ENCODE measurements around the gene ZNF827.

ZNF827 gene

GRCh38 chr4:145885666-145886065 is 53.0 kb downstream of the ZNF827 start:
- DNase-seq: no peak

- DNase-seq: no peak
Observed at GRCh38 chr4:145884775-145885174, 53.8 kb downstream of the ZNF827 start.

- no peak for DNase-seq
Observed at GRCh38 chr4:145883101-145883694, 55.4 kb downstream of the ZNF827 start.

DNA sequence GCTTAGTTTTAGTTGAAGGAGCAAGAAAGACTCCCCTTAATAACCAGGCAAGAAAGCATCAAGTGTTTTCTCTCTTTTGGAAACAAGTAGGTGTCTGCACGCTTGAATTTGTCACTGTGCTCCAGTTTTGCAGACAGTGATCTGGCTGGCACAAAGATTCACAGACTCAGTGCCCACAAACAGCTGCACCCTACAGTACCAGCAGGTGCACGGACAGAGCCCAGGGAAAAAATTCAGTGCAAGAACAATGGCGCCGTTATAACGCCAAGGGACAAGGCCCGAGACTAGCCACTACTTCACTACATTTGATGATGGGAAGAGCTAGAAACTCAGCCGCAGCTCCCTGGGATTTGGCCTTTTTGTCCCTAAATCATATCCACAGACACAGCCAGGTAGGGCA is 56.0 kb downstream of the ZNF827 start:
- DNase-seq: no peak

DNA sequence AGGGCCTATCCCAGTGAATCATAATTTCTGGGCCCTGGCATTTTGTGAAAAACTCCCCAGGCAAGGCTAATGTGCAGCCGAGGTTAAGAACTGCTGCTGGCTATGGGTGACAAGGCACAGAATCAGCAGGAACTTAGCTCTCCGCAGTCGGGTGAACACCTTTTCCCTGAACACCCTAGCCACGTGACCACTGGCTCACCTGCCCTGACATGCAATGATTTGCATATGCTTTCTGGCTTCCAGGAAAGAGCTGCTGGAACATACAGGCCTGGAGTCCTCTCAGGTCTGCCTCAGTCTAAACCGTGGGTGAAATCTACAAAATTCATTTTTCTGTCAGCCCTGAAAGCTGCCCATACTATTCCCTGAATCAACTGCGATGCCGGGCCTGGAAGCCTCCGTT is 56.6 kb downstream of the ZNF827 start:
- no peak for DNase-seq

GRCh38 chr4:145881576-145881975 is 57.0 kb downstream of the ZNF827 start:
- DNase-seq: no peak

DNA sequence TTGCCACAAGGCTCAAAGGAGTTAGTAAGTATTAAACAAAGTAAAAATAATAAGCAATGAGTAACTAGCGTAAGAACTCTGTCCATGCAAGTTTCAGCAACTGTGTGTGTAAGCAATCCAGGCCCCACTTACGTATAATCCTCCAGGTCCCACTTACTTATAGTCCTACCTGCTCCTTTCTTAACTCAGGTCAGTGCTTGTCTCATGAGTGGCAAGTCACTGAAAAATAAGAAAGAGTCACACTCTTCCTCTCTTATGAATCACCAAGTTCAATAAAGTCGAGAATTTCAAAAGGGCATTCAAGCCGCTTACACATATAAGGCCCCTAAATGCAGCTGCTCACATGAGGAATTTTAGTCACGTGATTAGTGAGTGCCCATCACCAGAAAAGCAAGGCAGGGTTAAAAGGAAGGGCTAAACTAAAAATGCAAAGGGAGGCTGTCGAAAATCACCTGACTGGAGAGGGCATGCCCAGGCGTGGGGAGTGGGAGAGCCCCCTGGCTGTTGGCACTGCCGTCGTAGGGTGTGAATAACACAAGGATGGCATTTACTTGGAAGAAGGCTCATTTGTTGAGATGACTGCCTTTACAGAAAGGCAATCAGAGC is 58.2 kb downstream of the ZNF827 start:
- no peak for DNase-seq

- no peak for DNase-seq
Observed at GRCh38 chr4:145879598-145879997, 59.0 kb downstream of the ZNF827 start.

DNA sequence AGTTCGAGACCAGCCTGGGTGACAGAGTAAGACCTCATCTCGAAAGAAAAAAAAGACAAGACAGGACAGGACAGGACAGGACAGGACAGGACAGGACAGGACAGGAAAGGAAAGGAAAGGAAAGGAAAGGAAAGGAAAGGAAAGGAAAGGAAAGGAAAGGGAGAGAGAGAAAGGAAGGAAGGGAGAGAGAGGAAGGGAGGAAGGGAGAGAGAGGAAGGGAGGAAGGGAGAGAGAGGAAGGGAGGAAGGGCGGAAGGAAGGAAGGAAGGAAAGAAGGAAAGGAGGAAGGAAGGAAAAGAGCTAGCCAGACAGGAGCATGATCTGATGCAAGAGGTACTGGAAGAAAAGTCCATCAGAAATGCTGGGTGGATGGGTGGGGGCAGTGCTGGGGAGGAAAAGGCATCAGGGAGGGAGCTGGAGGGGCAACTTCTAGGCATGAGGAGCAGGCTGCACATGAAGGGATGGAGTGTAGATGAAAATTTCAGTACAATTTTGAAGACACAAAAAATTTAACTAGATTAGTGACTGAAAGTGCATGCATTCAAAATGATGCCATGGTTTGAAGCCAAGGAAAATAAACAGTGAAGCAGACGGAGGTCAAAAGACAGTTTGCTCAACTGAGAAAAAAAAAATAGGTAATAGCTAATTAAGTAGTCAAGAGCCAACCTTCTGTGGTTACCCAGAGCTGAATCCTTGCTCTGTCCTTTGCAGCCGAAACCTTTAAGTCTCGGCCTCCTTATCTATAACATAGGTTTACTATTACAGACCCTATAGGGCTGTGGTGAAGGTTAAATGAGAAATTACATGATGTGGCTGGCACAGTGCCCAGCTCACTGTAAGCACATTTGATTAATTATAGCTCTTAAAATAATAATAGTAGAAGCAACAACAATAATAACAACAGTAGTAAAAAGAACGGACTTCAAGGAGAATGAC is 59.9 kb downstream of the ZNF827 start:
- DNase-seq: no peak

DNA sequence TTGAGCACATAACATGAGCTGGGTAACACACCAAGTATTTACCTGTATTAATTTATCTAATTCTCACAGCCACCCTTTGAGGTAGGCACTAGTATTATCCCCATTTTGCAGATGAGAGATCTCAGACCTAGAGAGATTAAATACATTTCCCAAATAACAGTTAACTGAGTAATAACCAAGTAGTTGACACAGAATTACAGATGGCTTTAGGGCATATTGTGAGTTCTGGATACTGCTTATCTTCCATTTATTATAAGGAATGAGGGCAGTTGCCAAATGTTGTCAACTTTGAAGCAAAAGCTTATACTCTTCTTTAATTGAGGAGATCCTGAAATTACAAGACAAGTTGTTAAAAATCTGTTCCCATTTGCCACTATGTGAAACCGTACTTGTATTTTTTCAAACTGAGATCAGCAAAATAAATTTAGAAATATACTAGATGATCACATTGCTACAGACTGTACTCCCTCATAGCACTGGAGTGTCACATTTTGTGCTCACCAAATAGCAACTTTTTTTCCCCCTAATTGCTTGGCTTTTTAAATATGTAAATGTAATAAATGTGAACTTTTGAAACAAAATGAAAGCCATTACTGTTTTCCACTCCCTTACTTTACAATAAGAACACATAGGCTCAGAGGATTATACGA is 62.0 kb downstream of the ZNF827 start:
- no peak for DNase-seq

- DNase-seq: no peak
Observed at GRCh38 chr4:145873901-145874300, 64.7 kb downstream of the ZNF827 start.

- DNase-seq: no peak
Observed at GRCh38 chr4:145871209-145871608, 67.4 kb downstream of the ZNF827 start.

DNA sequence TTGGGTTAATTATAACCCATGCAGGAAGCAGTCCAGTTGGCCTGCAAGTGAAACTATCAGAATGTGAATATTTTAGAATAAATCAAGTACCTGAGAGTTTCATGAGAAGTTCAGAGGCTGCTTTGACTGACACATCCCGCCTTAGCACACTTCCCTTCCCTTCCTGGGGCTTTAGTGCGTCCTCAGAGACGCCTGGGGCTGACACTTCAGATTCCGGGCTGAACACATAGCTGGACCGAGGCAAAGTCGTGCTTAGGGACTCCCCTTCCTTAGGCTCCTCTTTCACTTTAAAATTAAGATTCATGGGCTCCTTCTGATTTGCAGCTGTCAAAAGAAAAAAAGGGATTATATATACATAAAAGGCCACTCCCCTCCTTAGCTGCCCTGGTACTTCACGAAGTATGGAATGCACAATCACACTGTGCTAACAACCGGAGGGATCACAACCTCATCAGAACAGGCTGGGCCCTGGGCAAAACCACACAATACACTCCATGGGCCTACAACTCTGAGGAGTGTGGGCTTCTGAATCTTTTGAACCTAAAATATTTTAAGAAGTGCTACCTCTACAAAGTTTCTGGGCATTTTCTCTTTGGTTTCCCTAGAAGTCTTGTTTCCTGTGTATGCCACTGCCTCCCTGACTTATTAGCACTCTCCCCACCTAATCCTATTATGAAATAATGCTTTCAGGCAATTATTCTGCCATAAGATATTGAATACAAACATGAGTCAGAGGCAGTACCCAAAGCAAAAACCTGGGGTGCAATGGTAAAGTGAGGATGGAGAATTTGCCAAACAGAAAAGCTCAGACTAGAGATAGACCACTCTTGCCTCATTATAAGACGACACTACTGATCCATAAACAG is 68.2 kb downstream of the ZNF827 start:
- DNase-seq: no peak

GRCh38 chr4:145868637-145869409 is 69.8 kb downstream of the ZNF827 start:
- no peak for DNase-seq

DNA sequence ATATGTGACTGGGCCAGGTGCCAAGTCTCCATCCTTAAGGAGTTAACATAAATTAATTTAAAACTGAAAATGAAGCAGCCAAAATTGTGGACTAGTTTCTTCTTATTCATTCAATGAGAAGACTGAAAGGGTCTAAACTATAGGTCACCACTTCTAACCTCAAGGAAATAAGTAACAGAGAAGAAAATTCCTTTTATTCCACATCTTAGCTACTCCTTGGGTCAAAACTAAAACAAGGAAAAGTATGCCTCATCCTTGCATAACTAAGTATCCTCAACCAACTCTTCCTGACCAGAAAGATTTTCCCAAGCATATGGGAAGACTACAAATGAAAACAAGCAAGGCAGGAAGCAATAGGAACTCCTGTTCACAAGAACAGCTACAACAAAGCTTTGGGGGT is 71.2 kb downstream of the ZNF827 start:
- no peak for DNase-seq

- DNase-seq: no peak
Observed at GRCh38 chr4:145866991-145867390, 71.6 kb downstream of the ZNF827 start.

DNA sequence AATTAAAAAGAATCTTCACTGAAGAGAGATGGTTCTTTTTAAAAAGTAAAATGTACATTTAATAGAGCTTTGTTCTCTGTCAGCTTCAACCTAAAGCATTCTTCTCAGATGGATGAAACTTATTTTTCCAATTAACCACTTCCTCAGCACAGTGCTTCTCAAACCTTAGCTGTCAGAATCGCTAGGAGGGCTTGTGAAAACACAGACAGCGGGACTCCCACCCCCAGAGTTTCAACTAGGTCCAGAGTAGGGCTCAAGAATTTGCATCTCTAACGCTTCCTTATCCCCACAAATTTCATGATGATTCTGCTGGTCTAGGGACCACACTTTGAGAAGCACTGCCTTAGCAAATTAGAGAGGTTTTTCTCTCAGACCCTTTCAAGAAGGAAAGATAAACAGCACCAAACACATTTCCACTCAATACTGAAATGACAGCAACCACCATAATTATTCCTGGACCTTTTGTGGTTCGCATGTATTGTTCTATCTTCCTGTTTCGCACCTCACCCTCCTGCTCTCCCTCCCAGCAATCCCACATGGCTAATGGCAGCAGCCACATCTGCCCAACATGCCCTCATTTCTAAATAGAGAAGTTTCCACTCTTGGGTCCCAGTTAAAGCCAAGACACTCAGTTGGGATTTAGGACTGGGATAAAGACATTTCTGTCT is 73.2 kb downstream of the ZNF827 start:
- DNase-seq: no peak

- DNase-seq: no peak
Observed at GRCh38 chr4:145863191-145863590, 75.4 kb downstream of the ZNF827 start.

DNA sequence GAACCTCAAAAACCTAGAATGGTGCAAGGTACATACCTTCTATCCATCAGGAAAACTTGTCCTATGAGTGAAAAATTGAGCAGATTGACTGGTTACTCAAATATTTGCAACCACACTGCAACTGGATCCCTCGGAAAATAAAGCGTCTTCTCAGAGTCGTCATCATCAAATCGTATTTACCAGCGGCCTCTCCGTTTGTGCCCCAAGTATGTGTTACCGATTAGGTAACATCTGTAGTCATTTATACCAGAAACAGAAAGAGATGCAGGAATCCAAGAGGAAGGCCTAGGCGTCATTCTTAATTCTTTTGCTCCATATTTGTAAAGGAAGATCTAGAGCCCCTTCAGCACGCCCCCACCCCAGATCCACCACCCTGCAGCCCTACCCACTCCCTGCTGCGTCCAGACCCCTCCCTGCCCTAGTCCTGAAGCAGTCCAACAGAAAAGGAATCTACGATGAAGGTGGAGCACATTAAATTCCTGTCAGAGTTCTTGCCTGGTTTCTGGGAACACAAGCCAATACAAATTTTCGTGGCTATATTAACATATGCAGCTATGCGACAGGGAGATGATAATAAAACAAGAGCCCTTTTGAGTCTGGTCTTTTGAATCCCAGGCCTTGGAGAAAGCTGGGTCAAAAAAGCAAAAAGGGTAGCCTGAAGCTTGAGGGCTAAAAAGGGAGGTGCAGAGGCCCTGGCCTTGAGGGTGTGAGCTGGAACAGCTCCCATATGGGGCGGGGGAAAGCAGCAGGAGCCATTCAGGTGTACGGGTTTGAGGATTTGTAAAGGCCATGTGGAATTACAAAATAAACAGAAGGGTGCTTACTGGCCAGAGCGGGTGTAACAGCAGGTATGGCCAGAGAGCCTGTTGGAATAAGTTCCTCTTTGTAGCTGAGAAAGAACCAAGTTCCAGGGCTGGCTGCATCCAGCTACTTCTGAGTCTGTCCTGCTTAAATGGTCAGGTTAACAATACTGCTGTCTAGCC is 77.0 kb downstream of the ZNF827 start:
- DNase-seq: no peak

DNA sequence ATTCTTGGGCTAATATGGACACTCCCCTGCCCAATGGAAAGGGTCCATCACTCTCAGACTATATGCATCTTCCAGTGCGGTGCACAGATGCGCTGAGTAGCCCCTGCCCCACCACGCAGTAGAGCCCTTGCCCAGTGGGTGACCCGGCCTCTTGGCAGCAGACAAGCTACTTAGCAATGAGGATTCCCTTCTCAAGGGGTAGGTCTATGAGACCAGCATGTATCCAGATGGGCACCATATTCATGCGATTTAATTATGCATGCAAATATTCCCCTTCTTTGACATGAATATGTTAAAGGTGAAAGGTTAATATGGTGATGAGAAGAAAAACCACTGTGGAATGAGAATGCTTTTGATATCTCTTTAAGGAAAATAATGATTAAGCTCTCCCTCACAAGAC is 77.7 kb downstream of the ZNF827 start:
- DNase-seq: no peak

Data from activated T-cell treated with anti-CD3 and anti-CD28 coated beads, Interleukin-2, amount 50 U/mL, for 48 hours (primary cell).